K562 (cell line): ENCODE data around the gene PKLR. TPM values are rescaled to one million over a fixed set of nuclear protein-coding genes. Genes with fewer than 3 reads are reported as not detected.
A peak's percentile ranks its signal among the peaks of the same experiment; 100 is the strongest.

Source experiments
- CBX8 ChIP-seq: fragments of 200-600 bp; sonication (generic); IDR thresholded peaks from 2 replicates; pipeline ENCODE4 v1.6.1; 2012; ENCODE audit warnings: borderline replicate concordance, mixed run types, low read depth, mild to moderate bottlenecking, moderate library complexity, mixed read lengths, low read length, control low read depth, inconsistent platforms; ENCODE audit not compliant: poor library complexity, severe bottlenecking; ENCODE audit errors: extremely low read depth
- CHD4 ChIP-seq: fragments of 200-600 bp; sonication (generic); IDR thresholded peaks from 3 replicates; pipeline ENCODE4 v1.6.1; 2012; ENCODE audit warnings: low read depth, mild to moderate bottlenecking, mixed read lengths, low read length, inconsistent platforms; ENCODE audit not compliant: insufficient read depth, insufficient replicate concordance, poor library complexity, severe bottlenecking
- CTCF ChIP-seq, 3 experiments: IDR thresholded peaks in 2 of 3; conservative IDR thresholded peaks in 1 of 3; 2 replicates each; pipeline ENCODE4 v1.5.1; 2011 to 2012; ENCODE audit warnings: low read length in 3 of 3, mild to moderate bottlenecking in 3 of 3, control low read depth in 2 of 3, improper control_type of control experiment in 1 of 3, inconsistent platforms in 1 of 3, low read depth in 1 of 3, mixed read lengths in 1 of 3, moderate library complexity in 1 of 3; ENCODE audit not compliant: insufficient read depth in 2 of 3
- DPF2 ChIP-seq: fragments of 450-650 bp; IDR thresholded peaks from 2 replicates; pipeline ENCODE4 v1.6.1; 2016
- FOXK1 ChIP-seq: sonication (generic); formaldehyde crosslinking; IDR thresholded peaks from 2 replicates; pipeline ENCODE4 v1.8.0; 2022; ENCODE audit warnings: missing genetic modification reagents, mild to moderate bottlenecking, borderline replicate concordance
- HEY1 ChIP-seq: fragments of 250-450 bp; sonication (Bioruptor Pico); IDR thresholded peaks from 2 replicates; pipeline ENCODE4 v1.5.0; 2020; ENCODE audit warnings: mild to moderate bottlenecking, moderate library complexity, borderline replicate concordance
- HMGXB4 ChIP-seq: sonication (generic); formaldehyde crosslinking; IDR thresholded peaks from 2 replicates; pipeline ENCODE4 v1.8.1; 2023; ENCODE audit warnings: mild to moderate bottlenecking, missing genetic modification reagents
- JUN ChIP-seq, 2 experiments: sonication (generic) in 1 of 2; formaldehyde crosslinking in 1 of 2; IDR thresholded peaks; 2 replicates each; pipeline versions ENCODE4 v1.6.1 to v1.8.0; 2012 to 2022; ENCODE audit warnings: borderline replicate concordance in 2 of 2, mild to moderate bottlenecking in 2 of 2, improper control_type of control experiment in 1 of 2, low read depth in 1 of 2, low read length in 1 of 2, missing genetic modification reagents in 1 of 2
- MCM2 ChIP-seq: fragments of 450-650 bp; IDR thresholded peaks from 2 replicates; pipeline ENCODE4 v1.6.1; 2017; ENCODE audit warnings: low read depth, mild to moderate bottlenecking
- NCOA4 ChIP-seq: fragments of 450-650 bp; IDR thresholded peaks from 2 replicates; pipeline ENCODE4 v1.6.1; 2018; ENCODE audit warnings: mild to moderate bottlenecking; ENCODE audit not compliant: partially characterized antibody
- POLR2G ChIP-seq: fragments of 200-400 bp; formaldehyde crosslinking; IDR thresholded peaks from 2 replicates; pipeline ENCODE4 v1.6.1; 2017; ENCODE audit warnings: low read depth, mild to moderate bottlenecking, antibody characterized with exemption, low read length, moderate library complexity
- POLR3G ChIP-seq: IDR thresholded peaks from 2 replicates; pipeline ENCODE4 v1.6.1; 2011; ENCODE audit not compliant: insufficient read length, insufficient replicate concordance; ENCODE audit errors: extremely low read depth
- RCOR1 ChIP-seq, 2 experiments: IDR thresholded peaks; 2 replicates each; pipeline ENCODE4 v1.6.1; 2012; ENCODE audit warnings: low read depth in 2 of 2, low read length in 2 of 2, borderline replicate concordance in 1 of 2, improper control_type of control experiment in 1 of 2
- RNF2 ChIP-seq: sonication (generic); IDR thresholded peaks from 2 replicates; pipeline ENCODE4 v1.6.1; 2016
- SIRT6 ChIP-seq: IDR thresholded peaks from one replicate; pipeline ENCODE4 v1.6.1; 2012; ENCODE audit warnings: low read depth, mild to moderate bottlenecking, control low read depth, inconsistent platforms, low read length, moderate library complexity
- STAT5B ChIP-seq: fragments of 250-450 bp; sonication (Bioruptor Pico); IDR thresholded peaks from 2 replicates; pipeline ENCODE4 v1.8.0; 2021; ENCODE audit warnings: mild to moderate bottlenecking, inconsistent platforms
- TCF15 ChIP-seq: fragments of 250-450 bp; sonication (Bioruptor Pico); IDR thresholded peaks from 2 replicates; pipeline ENCODE4 v1.8.0; 2022; ENCODE audit warnings: moderate library complexity, mild to moderate bottlenecking, inconsistent platforms
- TRIM24 ChIP-seq, 2 experiments: fragments of 450-650 bp; IDR thresholded peaks; 2 replicates each; pipeline ENCODE4 v1.6.1; 2016
- ZFP36 ChIP-seq: fragments of 150-350 bp; IDR thresholded peaks from 2 replicates; pipeline ENCODE4 v1.6.1; 2018; ENCODE audit warnings: low read length, low read depth; ENCODE audit not compliant: partially characterized antibody
- ZFP91 ChIP-seq: sonication (generic); formaldehyde crosslinking; IDR thresholded peaks from 2 replicates; pipeline ENCODE4 v1.8.0; 2022; ENCODE audit warnings: mild to moderate bottlenecking, missing genetic modification reagents
- ZNF184 ChIP-seq: sonication (generic); formaldehyde crosslinking; IDR thresholded peaks from 2 replicates; pipeline ENCODE4 v1.5.0; 2020; ENCODE audit warnings: missing genetic modification reagents
- ZNF253 ChIP-seq: fragments of 250-450 bp; sonication (Bioruptor Pico); conservative IDR thresholded peaks from 2 replicates; pipeline ENCODE4 v1.6.1; 2021; ENCODE audit warnings: mild to moderate bottlenecking
- polyA plus RNA-seq, 8 experiments: library from polyadenylated mRNA; depleted of rRNA in 4 of 8; stranded (reverse) in 5 of 8; unstranded in 3 of 8; fragments of >200 nt; fragmentation: Nextera tagmentation in 2 of 8; fragmentation: Illumina TruSeq in 1 of 8; extraction: Ambion mirVana in 2 of 8; extraction: Trizol in 1 of 8; gene quantifications; 2 replicates each; pipeline versions ENCODE4 v1.2.1 to v1.2.3, GENCODE V29; 2011 to 2014; ENCODE audit warnings: inconsistent platforms in 1 of 8, missing spikeins in 1 of 8
- total RNA-seq, 7 experiments: library from RNA; depleted of rRNA in 6 of 7; stranded (reverse); fragments of >200 nt in 6 of 7; fragmentation: Illumina TruSeq in 2 of 7; extraction: Trizol in 2 of 7; gene quantifications; 2 replicates each; pipeline versions ENCODE4 v1.2.1 to v1.2.3, GENCODE V29; 2011 to 2021; ENCODE audit warnings: low replicate concordance in 1 of 7

The PKLR gene
- total and polyA plus RNA-seq, 9 of the 15 experiments (the other 6 are each of a cell fraction or from before 2014, with no cell fraction given) = 10.7 to 78.4 (median 38.2) TPM

- TF ChIP-seq HEY1 (peak; percentile 68; the same call in 1 of the 2 replicates), ZFP36 (no peak), CTCF (IDR thresholded peaks at IDR 0.05 in 2 of 3, conservative IDR thresholded peaks at IDR 0.05 in 1 of 3; ENCODE audit: insufficient read depth in 2 of 3, low read depth in 1 of 3, low read length in 3 of 3) (peak; percentile 64 to 76 (median 68)), POLR2G (no peak), ZNF253 (CRISPR knock-in tag) (no peak), RNF2 (no peak), ZFP91 (CRISPR knock-in tag) (no peak), CHD4 (no peak), TRIM24 (IDR thresholded peaks at IDR 0.05) (no peak), RCOR1 (IDR thresholded peaks at IDR 0.05; ENCODE audit: borderline replicate concordance in 1 of 2, low read depth in 2 of 2, low read length in 2 of 2) (peak in 1 of 2 experiments; percentile 69; a peak in 2 of 4 replicates), DPF2 (0 out of 2 replicates have a peak, but pooled peaks have one; percentile 69), SIRT6 (no peak), STAT5B (CRISPR knock-in tag) (peak; percentile 79; the same call in 1 of the 2 replicates), HMGXB4 (CRISPR knock-in tag) (no peak), TCF15 (peak; percentile 97), MCM2 (no peak), ZNF184 (no peak), FOXK1 (CRISPR knock-in tag) (no peak), CBX8 (no peak), JUN (IDR thresholded peaks at IDR 0.05; ENCODE audit: borderline replicate concordance, low read depth, low read length) (no peak), JUN (CRISPR knock-in tag; IDR thresholded peaks at IDR 0.05; ENCODE audit: borderline replicate concordance) (no peak), NCOA4 (no peak), POLR3G (no peak)
Observed at GRCh38 chr1:155307247-155307740, 6.1 kb upstream of the PKLR start (continued).
